Measurements from ENCODE around the gene TMEM117.

- TF ChIP-seq, protein P1, sequence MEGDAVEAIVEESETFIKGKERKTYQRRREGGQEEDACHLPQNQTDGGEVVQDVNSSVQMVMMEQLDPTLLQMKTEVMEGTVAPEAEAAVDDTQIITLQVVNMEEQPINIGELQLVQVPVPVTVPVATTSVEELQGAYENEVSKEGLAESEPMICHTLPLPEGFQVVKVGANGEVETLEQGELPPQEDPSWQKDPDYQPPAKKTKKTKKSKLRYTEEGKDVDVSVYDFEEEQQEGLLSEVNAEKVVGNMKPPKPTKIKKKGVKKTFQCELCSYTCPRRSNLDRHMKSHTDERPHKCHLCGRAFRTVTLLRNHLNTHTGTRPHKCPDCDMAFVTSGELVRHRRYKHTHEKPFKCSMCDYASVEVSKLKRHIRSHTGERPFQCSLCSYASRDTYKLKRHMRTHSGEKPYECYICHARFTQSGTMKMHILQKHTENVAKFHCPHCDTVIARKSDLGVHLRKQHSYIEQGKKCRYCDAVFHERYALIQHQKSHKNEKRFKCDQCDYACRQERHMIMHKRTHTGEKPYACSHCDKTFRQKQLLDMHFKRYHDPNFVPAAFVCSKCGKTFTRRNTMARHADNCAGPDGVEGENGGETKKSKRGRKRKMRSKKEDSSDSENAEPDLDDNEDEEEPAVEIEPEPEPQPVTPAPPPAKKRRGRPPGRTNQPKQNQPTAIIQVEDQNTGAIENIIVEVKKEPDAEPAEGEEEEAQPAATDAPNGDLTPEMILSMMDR (IDR thresholded peaks at IDR 0.05; ENCODE audit: low read depth, low read length, poor library complexity, severe bottlenecking), result no peak
- TF ChIP-seq EZH2phosphoT487 (IDR thresholded peaks at IDR 0.05; ENCODE audit: borderline replicate concordance, low read length), result no peak
Observed at GRCh38 chr12:44098786-44099185, 262.9 kb downstream of the TMEM117 start.
